GM19099 (cell line): ENCODE measurements around the gene MORC2.

Experiments
- POLR2A ChIP-seq: IDR thresholded peaks from 3 replicates; pipeline ENCODE4 v1.6.1; 2011; ENCODE audit warnings: low read depth; ENCODE audit not compliant: insufficient read length; ENCODE audit errors: extremely low read depth

The MORC2 gene

GRCh38 chr22:30908051-30908461 is 60.5 kb downstream of the MORC2 start:
- TF ChIP-seq POLR2A = no peak

- no peak for TF ChIP-seq POLR2A
These were observed 61.6 kb downstream of the MORC2 start for GRCh38 chr22:30906946-30907345.

- no peak for TF ChIP-seq POLR2A
These were observed 62.2 kb downstream of the MORC2 start for GRCh38 chr22:30906411-30906810.

- TF ChIP-seq POLR2A = no peak
These were observed 62.8 kb downstream of the MORC2 start for GRCh38 chr22:30905696-30906341.

- TF ChIP-seq POLR2A = no peak
These were observed 64.6 kb downstream of the MORC2 start for GRCh38 chr22:30903876-30904460.

- TF ChIP-seq POLR2A = no peak
These were observed 65.8 kb downstream of the MORC2 start for GRCh38 chr22:30902496-30903357.

GRCh38 chr22:30894371-30894740 is 74.2 kb downstream of the MORC2 start:
- TF ChIP-seq POLR2A = no peak

- no peak for TF ChIP-seq POLR2A
These were observed 74.9 kb downstream of the MORC2 start for GRCh38 chr22:30893434-30894370.

GRCh38 chr22:30892731-30893221 is 75.8 kb downstream of the MORC2 start:
- TF ChIP-seq POLR2A = no peak

- no peak for TF ChIP-seq POLR2A
These were observed 76.3 kb downstream of the MORC2 start for GRCh38 chr22:30892286-30892685.

- no peak for TF ChIP-seq POLR2A
These were observed 76.8 kb downstream of the MORC2 start for GRCh38 chr22:30891781-30892180.

GRCh38 chr22:30891443-30891755 is 77.2 kb downstream of the MORC2 start:
- TF ChIP-seq POLR2A = no peak

- no peak for TF ChIP-seq POLR2A
These were observed 77.7 kb downstream of the MORC2 start for GRCh38 chr22:30890686-30891442.

- no peak for TF ChIP-seq POLR2A
These were observed 78.5 kb downstream of the MORC2 start for GRCh38 chr22:30889996-30890480.
